Measurements from ENCODE around the gene HLA-F.

DNA sequence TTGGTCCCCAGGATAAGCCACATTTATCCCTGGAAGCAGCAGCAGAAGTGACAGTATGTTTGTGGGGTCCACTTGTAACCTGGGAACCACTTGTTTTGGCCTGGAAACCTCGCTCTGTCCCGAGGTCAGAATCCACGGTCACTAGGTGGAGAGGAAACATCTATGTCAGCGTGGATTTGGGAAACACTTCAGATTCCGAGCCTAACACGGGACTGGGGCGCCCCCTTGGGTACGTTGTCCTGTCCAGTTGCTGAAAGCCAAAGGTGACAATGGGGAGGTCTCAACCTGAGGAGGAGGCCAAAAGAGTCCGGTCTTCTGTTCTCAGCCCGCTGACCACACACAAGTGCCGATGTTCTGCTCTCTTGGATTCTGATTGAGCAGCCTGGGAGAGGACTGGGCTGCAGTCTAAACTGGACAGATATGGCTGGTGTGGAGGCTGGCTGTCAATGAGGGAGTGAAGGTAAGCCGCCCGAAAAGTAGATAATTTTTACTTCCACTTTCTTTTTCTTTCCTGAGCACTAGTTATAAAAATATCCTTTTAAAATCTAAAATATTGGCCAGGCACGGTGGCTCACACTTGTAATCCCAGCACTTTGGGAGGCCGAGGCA, 37.4 kb upstream of the HLA-F start:
- TF ChIP-seq, protein P1, sequence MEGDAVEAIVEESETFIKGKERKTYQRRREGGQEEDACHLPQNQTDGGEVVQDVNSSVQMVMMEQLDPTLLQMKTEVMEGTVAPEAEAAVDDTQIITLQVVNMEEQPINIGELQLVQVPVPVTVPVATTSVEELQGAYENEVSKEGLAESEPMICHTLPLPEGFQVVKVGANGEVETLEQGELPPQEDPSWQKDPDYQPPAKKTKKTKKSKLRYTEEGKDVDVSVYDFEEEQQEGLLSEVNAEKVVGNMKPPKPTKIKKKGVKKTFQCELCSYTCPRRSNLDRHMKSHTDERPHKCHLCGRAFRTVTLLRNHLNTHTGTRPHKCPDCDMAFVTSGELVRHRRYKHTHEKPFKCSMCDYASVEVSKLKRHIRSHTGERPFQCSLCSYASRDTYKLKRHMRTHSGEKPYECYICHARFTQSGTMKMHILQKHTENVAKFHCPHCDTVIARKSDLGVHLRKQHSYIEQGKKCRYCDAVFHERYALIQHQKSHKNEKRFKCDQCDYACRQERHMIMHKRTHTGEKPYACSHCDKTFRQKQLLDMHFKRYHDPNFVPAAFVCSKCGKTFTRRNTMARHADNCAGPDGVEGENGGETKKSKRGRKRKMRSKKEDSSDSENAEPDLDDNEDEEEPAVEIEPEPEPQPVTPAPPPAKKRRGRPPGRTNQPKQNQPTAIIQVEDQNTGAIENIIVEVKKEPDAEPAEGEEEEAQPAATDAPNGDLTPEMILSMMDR (IDR thresholded peaks at IDR 0.05) = no peak
- TF ChIP-seq POLR2AphosphoS5 (IDR thresholded peaks at IDR 0.05) = no peak
